Keratinocyte (primary cell): ENCODE data around the gene GRIK4. TPM values are rescaled to one million over a fixed set of nuclear protein-coding genes. Genes with fewer than 3 reads are reported as not detected.

Source experiments
- DNase-seq: peaks from one replicate; pipeline ENCODE4 v3.0.0-alpha.2; 2011; ENCODE audit warnings: low read depth, missing footprints, low spot score
- FAIRE-seq: peaks from 2 replicates; lab custom pipeline; 2011; peaks lifted over from hg19 to GRCh38; lab: Jason Lieb, UNC
- H2AFZ ChIP-seq: 2 replicates; pipeline ENCODE4 v1.6.0; 2012; ENCODE audit warnings: low read length, control low read depth, inconsistent platforms; ENCODE audit not compliant: control insufficient read depth
- H3K27ac ChIP-seq: 2 replicates; pipeline ENCODE4 v1.5.1; 2011; ENCODE audit warnings: low read length; ENCODE audit not compliant: control insufficient read depth, insufficient read depth
- H3K27me3 ChIP-seq: 3 replicates; pipeline ENCODE4 v1.6.0; 2011; ENCODE audit warnings: low read length; ENCODE audit not compliant: control insufficient read depth, insufficient read depth; ENCODE audit errors: extremely low read depth
- H3K36me3 ChIP-seq, 2 experiments: 2 replicates in 1 of 2; 3 replicates in 1 of 2; pipeline ENCODE4 v1.5.1; 2011; ENCODE audit warnings: low read length in 2 of 2, mild to moderate bottlenecking in 1 of 2; ENCODE audit not compliant: control insufficient read depth in 2 of 2, insufficient read depth in 2 of 2; ENCODE audit errors: extremely low read depth in 1 of 2
- H3K4me1 ChIP-seq: 3 replicates; pipeline ENCODE4 v1.5.1; 2011; ENCODE audit warnings: low read length; ENCODE audit not compliant: control insufficient read depth, insufficient read depth; ENCODE audit errors: extremely low read depth
- H3K4me2 ChIP-seq: 3 replicates; pipeline ENCODE4 v1.6.0; 2011; ENCODE audit warnings: low read depth, low read length; ENCODE audit not compliant: control insufficient read depth, insufficient read depth; ENCODE audit errors: extremely low read depth
- H3K4me3 ChIP-seq, 3 experiments: fragments of 200-600 bp in 1 of 3; sonication (generic) in 1 of 3; 2 replicates in 2 of 3; 3 replicates in 1 of 3; pipeline ENCODE4 v1.5.1; 2011 to 2016; ENCODE audit warnings: low read length in 3 of 3, mild to moderate bottlenecking in 3 of 3, control low read depth in 2 of 3, inconsistent platforms in 1 of 3, low read depth in 1 of 3, mixed read lengths in 1 of 3, mixed run types in 1 of 3, moderate library complexity in 1 of 3; ENCODE audit not compliant: control insufficient read depth in 2 of 3, insufficient read depth in 2 of 3; ENCODE audit errors: extremely low read depth in 1 of 3
- H3K79me2 ChIP-seq: 2 replicates; pipeline ENCODE4 v1.6.0; 2012; ENCODE audit warnings: low read length; ENCODE audit not compliant: control insufficient read depth, insufficient read depth
- H3K9ac ChIP-seq: 3 replicates; pipeline ENCODE4 v1.6.0; 2011; ENCODE audit warnings: low read length; ENCODE audit not compliant: control insufficient read depth, insufficient read depth; ENCODE audit errors: extremely low read depth
- H3K9me1 ChIP-seq: 3 replicates; pipeline ENCODE4 v1.6.0; 2011; ENCODE audit warnings: low read length; ENCODE audit not compliant: control insufficient read depth, insufficient read depth; ENCODE audit errors: extremely low read depth
- H3K9me3 ChIP-seq: 2 replicates; pipeline ENCODE4 v1.5.1; 2012; ENCODE audit warnings: low read depth, low read length; ENCODE audit not compliant: control insufficient read depth
- H4K20me1 ChIP-seq: 3 replicates; pipeline ENCODE4 v1.6.0; 2011; ENCODE audit warnings: low read length; ENCODE audit not compliant: control insufficient read depth, insufficient read depth; ENCODE audit errors: extremely low read depth
- CTCF ChIP-seq, 3 experiments: IDR thresholded peaks in 1 of 3; conservative IDR thresholded peaks in 1 of 3; optimal IDR thresholded peaks in 1 of 3; 2 replicates in 2 of 3; 3 replicates in 1 of 3; pipeline versions ENCODE3 to v1.5.1; 2011; ENCODE audit warnings: low read length in 3 of 3, mild to moderate bottlenecking in 3 of 3, moderate library complexity in 2 of 3, control low read depth in 1 of 3, inconsistent platforms in 1 of 3; ENCODE audit not compliant: insufficient read depth in 2 of 3; ENCODE audit errors: extremely low read depth in 1 of 3
- EZH2 ChIP-seq: IDR thresholded peaks from one replicate; pipeline ENCODE4 v1.6.1; 2012; ENCODE audit warnings: inconsistent platforms, mild to moderate bottlenecking, low read length, moderate library complexity
- dilution Hi-C: fragments of 300-500 bp; cut with MboI; formaldehyde crosslinking; loops from one replicate; pipeline ENCODE4 v1.7.0; 2020; ENCODE audit warnings: low sequenced_read_pairs; ENCODE audit not compliant: extremely low pct_ligation_motif_present
- polyA plus RNA-seq, 5 experiments: library from polyadenylated mRNA; depleted of rRNA in 3 of 5; stranded (reverse) in 3 of 5; stranded (forward) in 1 of 5; unstranded in 1 of 5; fragments of >200 nt; gene quantifications; 1 replicate in 1 of 5; 2 replicates in 3 of 5; 3 replicates in 1 of 5; pipeline versions ENCODE4 v1.2.1 to v1.2.3, GENCODE V29; 2011 to 2012; ENCODE audit warnings: missing spikeins in 2 of 5, low read depth in 1 of 5, low replicate concordance in 1 of 5

Gene GRIK4
- polyA plus RNA-seq, 1 donor (not counting 4 experiments of a cell fraction or from before 2014, with no cell fraction given), result not detected

GRCh38 chr11:120712881-120713280 lies 201.3 kb downstream of the GRIK4 start:
- FAIRE-seq, result no peak
- Histone ChIP-seq H3K9me1 (no peaks in the 10 kb centered on the region), H3K79me2 (no peaks in the 10 kb centered on the region), H3K27ac (no peak overlapping the region), H3K4me1 (peaks cover 5% of the 10 kb centered on the region), H3K4me2 (no peak overlapping the region), H3K9ac (no peak overlapping the region), H2AFZ (no peak overlapping the region), H3K36me3 (no peaks in the 10 kb centered on the region), H3K27me3 (peaks cover 36% of the 10 kb centered on the region), H3K4me3 (no peak overlapping the region), H3K9me3 (no peaks in the 10 kb centered on the region), H4K20me1 (no peaks in the 10 kb centered on the region)
- DNase-seq, result no peak
- dilution Hi-C loops, result no loop called here
- TF ChIP-seq CTCF (optimal IDR thresholded peaks at IDR 0.05 in 1 of 3, IDR thresholded peaks at IDR 0.05 in 1 of 3, conservative IDR thresholded peaks at IDR 0.05 in 1 of 3; ENCODE audit: extremely low read depth in 1 of 3, insufficient read depth in 2 of 3, low read length in 3 of 3), result no peak
- no peak for TF ChIP-seq EZH2

GRCh38 chr11:120713296-120713695 lies 201.7 kb downstream of the GRIK4 start:
- no peak for DNase-seq
- peaks cover 5% of the 10 kb centered on the region for H3K4me1 ChIP-seq
- H3K9me3 ChIP-seq, result no peaks in the 10 kb centered on the region
- no peaks in the 10 kb centered on the region for H3K36me3 ChIP-seq
- H3K4me3 ChIP-seq, result no peak overlapping the region
- TF ChIP-seq EZH2 (no peak), CTCF (optimal IDR thresholded peaks at IDR 0.05 in 1 of 3, IDR thresholded peaks at IDR 0.05 in 1 of 3, conservative IDR thresholded peaks at IDR 0.05 in 1 of 3; ENCODE audit: extremely low read depth in 1 of 3, insufficient read depth in 2 of 3, low read length in 3 of 3) (no peak)
- H3K9ac ChIP-seq, result no peak overlapping the region
- peaks cover 40% of the 10 kb centered on the region for H3K27me3 ChIP-seq
- dilution Hi-C loops, result no loop called here
- no peak overlapping the region for H2AFZ ChIP-seq
- no peak for FAIRE-seq
- H3K4me2 ChIP-seq, result no peak overlapping the region
- no peaks in the 10 kb centered on the region for H3K9me1 ChIP-seq
- no peaks in the 10 kb centered on the region for H4K20me1 ChIP-seq
- no peaks in the 10 kb centered on the region for H3K79me2 ChIP-seq
- H3K27ac ChIP-seq, result no peak overlapping the region
